ENCODE measurements around the gene TRIO.

Gene TRIO

GRCh38 chr5:14458414-14458813 lies 315.3 kb downstream of the TRIO start:
- H3K27ac ChIP-seq (ENCODE audit: low read depth, low read length) = no peak overlapping the region
- H3K9ac ChIP-seq (ENCODE audit: low read length) = no peak overlapping the region
- H3K27me3 ChIP-seq (ENCODE audit: control insufficient read depth in 1 of 2, insufficient read depth in 2 of 2, low read length in 2 of 2) = no peaks in the 10 kb centered on the region
- peaks cover 3% of the 10 kb centered on the region for H3K4me1 ChIP-seq (ENCODE audit: insufficient read depth, low read length)
- H3K36me3 ChIP-seq (ENCODE audit: insufficient read depth, low read length) = peaks cover 36% of the 10 kb centered on the region
- no peaks in the 10 kb centered on the region for H3K9me3 ChIP-seq (ENCODE audit: low read length)
- H3K4me3 ChIP-seq (ENCODE audit: low read depth in 1 of 2, low read length in 2 of 2) = no peak overlapping the region

GRCh38 chr5:14460844-14461398 lies 317.8 kb downstream of the TRIO start:
- Histone ChIP-seq H3K9me3 (ENCODE audit: low read length) (no peaks in the 10 kb centered on the region), H3K9ac (ENCODE audit: low read length) (no peak overlapping the region), H3K4me1 (ENCODE audit: insufficient read depth, low read length) (peaks cover 4% of the 10 kb centered on the region), H3K27me3 (ENCODE audit: control insufficient read depth in 1 of 2, insufficient read depth in 2 of 2, low read length in 2 of 2) (no peaks in the 10 kb centered on the region), H3K36me3 (ENCODE audit: insufficient read depth, low read length) (peaks cover 59% of the 10 kb centered on the region), H3K27ac (ENCODE audit: low read depth, low read length) (no peak overlapping the region), H3K4me3 (ENCODE audit: low read depth in 1 of 2, low read length in 2 of 2) (no peak overlapping the region)

DNA sequence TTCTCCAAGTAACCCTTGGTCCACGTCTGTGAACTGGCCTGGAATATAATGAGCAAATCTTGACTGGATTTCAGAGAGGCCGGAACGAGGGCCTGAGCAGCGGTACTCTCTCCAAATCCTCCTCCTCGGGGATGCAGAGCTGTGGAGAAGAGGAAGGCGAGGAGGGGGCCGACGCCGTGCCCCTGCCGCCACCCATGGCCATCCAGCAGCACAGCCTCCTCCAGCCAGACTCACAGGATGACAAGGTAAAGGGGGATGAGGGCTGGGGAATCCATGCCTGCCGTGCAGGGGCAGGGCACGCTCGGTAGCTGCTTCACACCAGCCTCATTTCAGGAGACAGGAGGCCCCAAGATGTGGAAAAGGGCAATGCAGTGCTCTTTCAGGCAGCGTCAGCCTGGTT lies 319.5 kb downstream of the TRIO start:
- H3K9ac ChIP-seq (ENCODE audit: low read length) = no peak overlapping the region
- no peaks in the 10 kb centered on the region for H3K9me3 ChIP-seq (ENCODE audit: low read length)
- H3K27ac ChIP-seq (ENCODE audit: low read depth, low read length) = no peak overlapping the region
- peaks cover 74% of the 10 kb centered on the region for H3K36me3 ChIP-seq (ENCODE audit: insufficient read depth, low read length)
- no peaks in the 10 kb centered on the region for H3K27me3 ChIP-seq (ENCODE audit: control insufficient read depth in 1 of 2, insufficient read depth in 2 of 2, low read length in 2 of 2)
- H3K4me1 ChIP-seq (ENCODE audit: insufficient read depth, low read length) = peaks cover 4% of the 10 kb centered on the region
- H3K4me3 ChIP-seq (ENCODE audit: low read depth in 1 of 2, low read length in 2 of 2) = no peak overlapping the region

- no peak overlapping the region for H3K4me3 ChIP-seq (ENCODE audit: low read depth in 1 of 2, low read length in 2 of 2)
- H3K9me3 ChIP-seq (ENCODE audit: low read length) = no peaks in the 10 kb centered on the region
- no peaks in the 10 kb centered on the region for H3K27me3 ChIP-seq (ENCODE audit: control insufficient read depth in 1 of 2, insufficient read depth in 2 of 2, low read length in 2 of 2)
- no peak overlapping the region for H3K27ac ChIP-seq (ENCODE audit: low read depth, low read length)
- no peak overlapping the region for H3K9ac ChIP-seq (ENCODE audit: low read length)
- peaks cover 84% of the 10 kb centered on the region for H3K36me3 ChIP-seq (ENCODE audit: insufficient read depth, low read length)
- H3K4me1 ChIP-seq (ENCODE audit: insufficient read depth, low read length) = peaks cover 4% of the 10 kb centered on the region
These were observed 320.5 kb downstream of the TRIO start for GRCh38 chr5:14463629-14464028.

GRCh38 chr5:14464096-14464495 lies 321.0 kb downstream of the TRIO start:
- Histone ChIP-seq H3K4me1 (ENCODE audit: insufficient read depth, low read length) (peaks cover 4% of the 10 kb centered on the region), H3K4me3 (ENCODE audit: low read depth in 1 of 2, low read length in 2 of 2) (no peak overlapping the region), H3K27me3 (ENCODE audit: control insufficient read depth in 1 of 2, insufficient read depth in 2 of 2, low read length in 2 of 2) (no peaks in the 10 kb centered on the region), H3K36me3 (ENCODE audit: insufficient read depth, low read length) (peaks cover 81% of the 10 kb centered on the region), H3K9me3 (ENCODE audit: low read length) (no peaks in the 10 kb centered on the region), H3K9ac (ENCODE audit: low read length) (no peak overlapping the region), H3K27ac (ENCODE audit: low read depth, low read length) (no peak overlapping the region)

DNA sequence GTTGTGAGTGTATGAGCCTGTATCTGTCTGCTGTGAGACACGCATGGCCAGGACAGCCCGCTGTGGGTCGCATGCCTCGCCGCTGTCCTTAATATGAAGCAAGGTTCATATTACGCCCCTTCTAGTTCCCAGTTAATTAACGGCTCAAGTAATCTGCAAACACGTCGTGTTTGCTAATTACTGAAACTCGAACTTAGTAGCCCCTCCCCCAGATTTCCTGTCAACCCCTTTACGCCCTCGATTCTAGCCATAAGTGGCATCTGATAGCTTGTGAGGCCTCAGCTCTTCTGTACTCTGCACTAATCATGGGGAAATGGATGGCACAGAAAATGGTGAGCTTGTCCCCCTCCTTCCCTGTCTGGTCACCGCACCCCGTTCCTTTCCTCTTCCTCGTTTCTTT lies 321.5 kb downstream of the TRIO start:
- Histone ChIP-seq H3K4me1 (ENCODE audit: insufficient read depth, low read length) (peaks cover 4% of the 10 kb centered on the region), H3K36me3 (ENCODE audit: insufficient read depth, low read length) (peaks cover 77% of the 10 kb centered on the region), H3K9me3 (ENCODE audit: low read length) (no peaks in the 10 kb centered on the region), H3K4me3 (ENCODE audit: low read depth in 1 of 2, low read length in 2 of 2) (no peak overlapping the region), H3K27me3 (ENCODE audit: control insufficient read depth in 1 of 2, insufficient read depth in 2 of 2, low read length in 2 of 2) (no peaks in the 10 kb centered on the region), H3K9ac (ENCODE audit: low read length) (no peak overlapping the region), H3K27ac (ENCODE audit: low read depth, low read length) (no peak overlapping the region)

DNA sequence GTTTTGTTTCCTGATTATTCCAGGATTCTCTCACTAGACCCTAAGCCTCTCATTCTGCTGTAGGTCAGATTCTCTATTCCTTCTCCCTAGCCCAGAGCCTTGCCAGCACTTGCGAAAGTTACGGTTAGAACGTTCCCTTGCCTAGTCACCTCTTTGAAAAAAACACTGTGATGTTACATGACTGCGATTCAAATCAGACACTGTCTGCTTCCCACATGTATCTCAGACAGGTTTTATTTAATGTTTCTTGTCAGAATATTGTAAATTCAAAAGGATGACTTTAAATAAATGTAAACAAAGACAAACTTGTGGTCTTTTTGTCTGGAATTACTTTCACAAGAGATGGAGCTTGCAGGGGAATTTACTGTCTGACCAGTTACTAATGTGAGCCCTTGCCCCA lies 322.0 kb downstream of the TRIO start:
- H3K9ac ChIP-seq (ENCODE audit: low read length) = no peak overlapping the region
- H3K27me3 ChIP-seq (ENCODE audit: control insufficient read depth in 1 of 2, insufficient read depth in 2 of 2, low read length in 2 of 2) = no peaks in the 10 kb centered on the region
- H3K36me3 ChIP-seq (ENCODE audit: insufficient read depth, low read length) = peaks cover 77% of the 10 kb centered on the region
- no peak overlapping the region for H3K4me3 ChIP-seq (ENCODE audit: low read depth in 1 of 2, low read length in 2 of 2)
- no peak overlapping the region for H3K27ac ChIP-seq (ENCODE audit: low read depth, low read length)
- H3K4me1 ChIP-seq (ENCODE audit: insufficient read depth, low read length) = peaks cover 4% of the 10 kb centered on the region
- no peaks in the 10 kb centered on the region for H3K9me3 ChIP-seq (ENCODE audit: low read length)

DNA sequence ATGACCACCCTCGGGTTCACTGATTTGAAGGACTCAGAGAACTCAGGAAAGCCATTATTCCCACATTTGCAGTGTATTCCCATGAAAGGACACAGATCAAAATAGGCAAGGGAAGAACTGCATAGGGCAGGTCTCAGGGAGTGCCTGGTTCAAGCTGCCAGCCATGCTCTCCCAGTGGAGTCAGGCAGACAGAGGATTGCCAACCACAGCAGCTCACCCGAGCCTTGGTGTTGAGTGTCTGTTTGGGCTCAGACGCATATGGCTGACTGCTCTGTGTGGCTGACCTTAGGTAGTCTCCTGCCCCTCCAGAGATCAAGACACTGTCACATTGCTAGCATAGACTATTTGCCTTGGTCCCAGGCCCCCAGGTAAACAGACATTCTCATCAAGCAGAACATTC lies 322.6 kb downstream of the TRIO start:
- no peak overlapping the region for H3K4me3 ChIP-seq (ENCODE audit: low read depth in 1 of 2, low read length in 2 of 2)
- H3K9me3 ChIP-seq (ENCODE audit: low read length) = no peaks in the 10 kb centered on the region
- no peaks in the 10 kb centered on the region for H3K27me3 ChIP-seq (ENCODE audit: control insufficient read depth in 1 of 2, insufficient read depth in 2 of 2, low read length in 2 of 2)
- H3K4me1 ChIP-seq (ENCODE audit: insufficient read depth, low read length) = peaks cover 4% of the 10 kb centered on the region
- no peak overlapping the region for H3K9ac ChIP-seq (ENCODE audit: low read length)
- peaks cover 71% of the 10 kb centered on the region for H3K36me3 ChIP-seq (ENCODE audit: insufficient read depth, low read length)
- no peak overlapping the region for H3K27ac ChIP-seq (ENCODE audit: low read depth, low read length)

DNA sequence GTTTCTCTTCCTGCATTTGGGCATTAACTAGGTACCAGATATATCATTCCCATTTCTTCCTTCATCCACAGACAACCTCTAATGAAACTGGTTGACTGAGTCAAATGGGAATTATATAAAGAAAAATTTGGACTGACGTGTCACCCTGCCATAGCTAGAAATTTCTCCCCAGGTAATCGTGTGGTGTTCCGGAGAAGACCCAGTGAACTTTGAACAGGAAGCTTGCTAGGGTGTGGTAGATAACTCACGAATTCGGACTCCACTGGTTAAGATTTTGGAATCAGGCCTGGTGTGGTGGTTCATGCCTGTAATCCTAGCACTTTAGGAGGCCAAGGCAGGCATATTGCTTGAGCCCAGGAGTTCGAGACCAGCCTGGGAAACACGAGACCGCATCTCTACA lies 324.1 kb downstream of the TRIO start:
- no peaks in the 10 kb centered on the region for H3K9me3 ChIP-seq (ENCODE audit: low read length)
- H3K9ac ChIP-seq (ENCODE audit: low read length) = no peak overlapping the region
- peaks cover 4% of the 10 kb centered on the region for H3K4me1 ChIP-seq (ENCODE audit: insufficient read depth, low read length)
- no peak overlapping the region for H3K27ac ChIP-seq (ENCODE audit: low read depth, low read length)
- peaks cover 68% of the 10 kb centered on the region for H3K36me3 ChIP-seq (ENCODE audit: insufficient read depth, low read length)
- H3K4me3 ChIP-seq (ENCODE audit: low read depth in 1 of 2, low read length in 2 of 2) = no peak overlapping the region
- no peaks in the 10 kb centered on the region for H3K27me3 ChIP-seq (ENCODE audit: control insufficient read depth in 1 of 2, insufficient read depth in 2 of 2, low read length in 2 of 2)

GRCh38 chr5:14467886-14468285 lies 324.7 kb downstream of the TRIO start:
- no peak overlapping the region for H3K27ac ChIP-seq (ENCODE audit: low read depth, low read length)
- H3K36me3 ChIP-seq (ENCODE audit: insufficient read depth, low read length) = peaks cover 65% of the 10 kb centered on the region
- peaks cover 4% of the 10 kb centered on the region for H3K4me1 ChIP-seq (ENCODE audit: insufficient read depth, low read length)
- H3K4me3 ChIP-seq (ENCODE audit: low read depth in 1 of 2, low read length in 2 of 2) = no peak overlapping the region
- no peaks in the 10 kb centered on the region for H3K9me3 ChIP-seq (ENCODE audit: low read length)
- no peaks in the 10 kb centered on the region for H3K27me3 ChIP-seq (ENCODE audit: control insufficient read depth in 1 of 2, insufficient read depth in 2 of 2, low read length in 2 of 2)
- no peak overlapping the region for H3K9ac ChIP-seq (ENCODE audit: low read length)

GRCh38 chr5:14469551-14470377 lies 326.6 kb downstream of the TRIO start:
- Histone ChIP-seq H3K4me3 (ENCODE audit: low read depth in 1 of 2, low read length in 2 of 2) (no peak overlapping the region), H3K27ac (ENCODE audit: low read depth, low read length) (no peak overlapping the region), H3K27me3 (ENCODE audit: control insufficient read depth in 1 of 2, insufficient read depth in 2 of 2, low read length in 2 of 2) (no peaks in the 10 kb centered on the region), H3K4me1 (ENCODE audit: insufficient read depth, low read length) (no peaks in the 10 kb centered on the region), H3K36me3 (ENCODE audit: insufficient read depth, low read length) (peaks cover 61% of the 10 kb centered on the region), H3K9ac (ENCODE audit: low read length) (no peak overlapping the region), H3K9me3 (ENCODE audit: low read length) (no peaks in the 10 kb centered on the region)

GRCh38 chr5:14471507-14471906 lies 328.4 kb downstream of the TRIO start:
- Histone ChIP-seq H3K27ac (ENCODE audit: low read depth, low read length) (no peak overlapping the region), H3K9me3 (ENCODE audit: low read length) (no peaks in the 10 kb centered on the region), H3K36me3 (ENCODE audit: insufficient read depth, low read length) (peaks cover 52% of the 10 kb centered on the region), H3K27me3 (ENCODE audit: control insufficient read depth in 1 of 2, insufficient read depth in 2 of 2, low read length in 2 of 2) (no peaks in the 10 kb centered on the region), H3K9ac (ENCODE audit: low read length) (no peak overlapping the region), H3K4me1 (ENCODE audit: insufficient read depth, low read length) (no peaks in the 10 kb centered on the region), H3K4me3 (ENCODE audit: low read depth in 1 of 2, low read length in 2 of 2) (no peak overlapping the region)

All from muscle layer of colon (tissue), 2 donors.